PC-9 (cell line): Measurements from ENCODE around the gene RHO. TPM values are rescaled to one million over a fixed set of nuclear protein-coding genes. Genes with fewer than 3 reads are reported as not detected.

Experiments
- BruUV-seq: library from RNA; stranded (reverse); fragments of 400-500 nt; replicated peaks from 2 replicates; lab custom pipeline; 2021; lab: Mats Ljungman, UMichigan
- CTCF ChIA-PET: fragments of 300-600 bp; sonication (Branson Sonifier 250); formaldehyde crosslinking; loops from one replicate; lab custom pipeline; 2022; ENCODE audit warnings: antibody characterized with exemption; lab: Charles Lee
- POLR2A ChIA-PET: fragments of 300-600 bp; sonication (Branson Sonifier 250); formaldehyde crosslinking; loops from one replicate; lab custom pipeline; 2022; ENCODE audit warnings: antibody characterized with exemption; ENCODE audit not compliant: unreplicated experiment; lab: Charles Lee
- DNase-seq, 2 experiments: peaks; one replicate each; pipeline versions ENCODE4 v3.0.0 to v3.0.0-alpha.2; 2015 to 2022; ENCODE audit warnings: mixed read lengths in 1 of 2
- H2AFZ ChIP-seq: fragments of 200-600 bp; sonication (generic); 2 replicates; pipeline ENCODE4 v1.8.1; 2017; ENCODE audit warnings: antibody characterized with exemption
- H3F3A ChIP-seq: fragments of 200-600 bp; sonication (generic); 2 replicates; pipeline ENCODE4 v1.8.1; 2017; ENCODE audit warnings: antibody characterized with exemption, mild to moderate bottlenecking, low read depth; ENCODE audit not compliant: insufficient read depth
- H3K27ac ChIP-seq: fragments of 200-600 bp; sonication (generic); 2 replicates; pipeline ENCODE4 v1.6.1; 2016; ENCODE audit warnings: mixed run types
- H3K27me3 ChIP-seq: fragments of 200-600 bp; sonication (generic); 2 replicates; pipeline ENCODE4 v1.6.1; 2016; ENCODE audit warnings: low read depth, mixed run types; ENCODE audit not compliant: insufficient read depth
- H3K36me3 ChIP-seq: fragments of 200-600 bp; sonication (generic); 2 replicates; pipeline ENCODE4 v1.6.1; 2016; ENCODE audit warnings: low read depth, mixed run types
- H3K4me1 ChIP-seq: fragments of 200-600 bp; sonication (generic); replicated peaks from 2 replicates; pipeline ENCODE4 v1.6.1; 2016; ENCODE audit warnings: mixed run types; ENCODE audit not compliant: insufficient read depth
- H3K4me2 ChIP-seq: fragments of 200-600 bp; sonication (generic); 2 replicates; pipeline ENCODE4 v1.6.1; 2017; ENCODE audit warnings: mixed run types
- H3K4me3 ChIP-seq: fragments of 200-600 bp; sonication (generic); 2 replicates; pipeline ENCODE4 v1.6.1; 2016; ENCODE audit warnings: mixed run types
- H3K79me2 ChIP-seq: fragments of 200-600 bp; sonication (generic); 2 replicates; pipeline ENCODE4 v1.6.1; 2017; ENCODE audit warnings: low read depth, mixed run types
- H3K9me2 ChIP-seq: fragments of 200-600 bp; sonication (generic); 2 replicates; pipeline ENCODE4 v1.8.1; 2017; ENCODE audit warnings: mild to moderate bottlenecking; ENCODE audit not compliant: insufficient read depth
- H3K9me3 ChIP-seq: fragments of 200-600 bp; sonication (generic); 2 replicates; pipeline ENCODE4 v1.8.1; 2016; ENCODE audit warnings: low read depth; ENCODE audit not compliant: insufficient read depth
- H4K20me1 ChIP-seq: fragments of 200-600 bp; sonication (generic); 2 replicates; pipeline ENCODE4 v1.8.1; 2017; ENCODE audit not compliant: insufficient read depth
- EZH2 ChIP-seq: fragments of 200-600 bp; sonication (generic); IDR thresholded peaks from 2 replicates; pipeline ENCODE4 v1.8.0; 2017; ENCODE audit warnings: antibody characterized with exemption, low read depth
- intact Hi-C: fragments of 100-400 bp; cut with micrococcal nuclease; formaldehyde crosslinking; loops from one replicate; pipeline ENCODE4 v1.10.0; 2022; ENCODE audit not compliant: unreplicated experiment
- total RNA-seq: library from RNA; stranded (reverse); gene quantifications from 2 replicates; pipeline ENCODE4 v1.2.3, GENCODE V29; 2021
- TF ChIP-seq, protein P1 (sequence below): fragments of 200-600 bp; sonication (generic); conservative IDR thresholded peaks from 2 replicates; pipeline ENCODE4 v1.6.1; 2017; ENCODE audit warnings: mixed run types, antibody characterized with exemption, mild to moderate bottlenecking, moderate library complexity

The RHO gene
- total RNA-seq, 1 experiment from 2014 or later, result not detected

DNA sequence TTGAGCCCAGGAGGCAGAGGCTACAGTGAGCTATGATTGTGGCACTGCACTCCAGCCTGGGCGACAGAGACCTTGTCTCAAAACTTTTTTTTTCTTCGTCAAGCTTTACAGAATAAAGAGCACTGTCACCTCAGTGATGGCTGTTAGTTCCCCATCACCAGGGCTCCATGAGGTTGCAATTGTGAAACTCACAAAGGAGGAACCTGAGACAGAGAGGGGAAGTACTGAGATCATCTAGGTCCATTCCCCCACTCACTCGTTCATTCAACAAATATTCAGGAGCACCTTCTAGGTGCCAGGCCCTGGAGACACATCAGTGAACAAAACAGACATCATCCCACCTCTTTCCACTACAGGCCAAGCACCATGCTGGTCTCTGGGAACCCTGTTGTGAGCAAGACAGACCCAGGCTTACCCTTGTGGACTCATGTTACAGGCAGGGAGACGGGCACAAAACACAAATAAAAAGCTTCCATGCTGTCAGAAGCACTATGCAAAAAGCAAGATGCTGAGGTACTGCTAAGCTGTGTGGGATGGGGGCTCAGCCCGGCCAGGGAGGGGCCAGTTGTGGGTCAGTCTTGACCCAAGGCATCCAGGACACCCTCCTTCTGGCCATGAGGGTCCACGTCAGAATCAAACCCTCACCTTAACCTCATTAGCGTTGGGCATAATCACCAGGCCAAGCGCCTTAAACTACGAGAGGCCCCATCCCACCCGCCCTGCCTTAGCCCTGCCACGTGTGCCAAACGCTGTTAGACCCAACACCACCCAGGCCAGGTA, 2.1 kb upstream of the RHO start:
- Histone ChIP-seq H4K20me1 (no peaks in the 10 kb centered on the region), H3K4me3 (no peak overlapping the region), H3K4me2 (no peak overlapping the region), H3K27ac (no peak overlapping the region), H2AFZ (no peak overlapping the region), H3F3A (no peaks in the 10 kb centered on the region), H3K9me2 (no peaks in the 10 kb centered on the region), H3K9me3 (no peaks in the 10 kb centered on the region), H3K36me3 (no peaks in the 10 kb centered on the region), H3K4me1 (0 out of 2 replicates have a peak, but pooled peaks cover 5% of the 10 kb centered on the region), H3K79me2 (no peaks in the 10 kb centered on the region), H3K27me3 (no peaks in the 10 kb centered on the region)
- POLR2A ChIA-PET, result no interaction called here
- no TSS peak for BruUV-seq
- CTCF ChIA-PET, result no interaction called here
- TF ChIP-seq EZH2, result no peak
- TF ChIP-seq, protein P1, sequence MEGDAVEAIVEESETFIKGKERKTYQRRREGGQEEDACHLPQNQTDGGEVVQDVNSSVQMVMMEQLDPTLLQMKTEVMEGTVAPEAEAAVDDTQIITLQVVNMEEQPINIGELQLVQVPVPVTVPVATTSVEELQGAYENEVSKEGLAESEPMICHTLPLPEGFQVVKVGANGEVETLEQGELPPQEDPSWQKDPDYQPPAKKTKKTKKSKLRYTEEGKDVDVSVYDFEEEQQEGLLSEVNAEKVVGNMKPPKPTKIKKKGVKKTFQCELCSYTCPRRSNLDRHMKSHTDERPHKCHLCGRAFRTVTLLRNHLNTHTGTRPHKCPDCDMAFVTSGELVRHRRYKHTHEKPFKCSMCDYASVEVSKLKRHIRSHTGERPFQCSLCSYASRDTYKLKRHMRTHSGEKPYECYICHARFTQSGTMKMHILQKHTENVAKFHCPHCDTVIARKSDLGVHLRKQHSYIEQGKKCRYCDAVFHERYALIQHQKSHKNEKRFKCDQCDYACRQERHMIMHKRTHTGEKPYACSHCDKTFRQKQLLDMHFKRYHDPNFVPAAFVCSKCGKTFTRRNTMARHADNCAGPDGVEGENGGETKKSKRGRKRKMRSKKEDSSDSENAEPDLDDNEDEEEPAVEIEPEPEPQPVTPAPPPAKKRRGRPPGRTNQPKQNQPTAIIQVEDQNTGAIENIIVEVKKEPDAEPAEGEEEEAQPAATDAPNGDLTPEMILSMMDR, result no peak
- DNase-seq, result no peak
- intact Hi-C loops, result no loop called here

DNA sequence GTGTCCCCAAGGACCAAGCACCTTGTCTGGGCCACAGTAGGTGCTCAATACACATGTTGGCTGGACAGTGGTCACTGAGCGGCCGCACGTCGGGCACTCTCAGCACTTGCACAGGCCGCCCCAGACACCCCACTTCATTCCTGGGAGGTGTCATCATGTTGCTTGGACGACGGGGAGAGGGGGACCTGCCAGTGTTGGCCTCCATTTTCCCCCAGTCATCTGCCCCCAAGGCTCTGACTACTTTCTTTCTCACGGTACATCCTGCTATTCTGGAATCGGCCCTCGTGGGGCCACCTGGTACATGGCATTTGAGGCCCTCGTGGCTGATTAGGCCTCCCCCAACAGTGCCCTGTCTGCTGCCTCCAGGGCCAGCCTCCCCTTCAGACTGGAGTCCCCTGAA, 1.2 kb upstream of the RHO start:
- intact Hi-C loops, result no loop called here
- no peaks in the 10 kb centered on the region for H3K79me2 ChIP-seq
- H2AFZ ChIP-seq, result no peak overlapping the region
- 0 out of 2 replicates have a peak, but pooled peaks cover 5% of the 10 kb centered on the region for H3K4me1 ChIP-seq
- no TSS peak for BruUV-seq
- TF ChIP-seq, protein P1, result no peak
- no peak for TF ChIP-seq EZH2
- H3F3A ChIP-seq, result no peaks in the 10 kb centered on the region
- H3K27ac ChIP-seq, result no peak overlapping the region
- no peaks in the 10 kb centered on the region for H3K9me2 ChIP-seq
- no peaks in the 10 kb centered on the region for H3K36me3 ChIP-seq
- POLR2A ChIA-PET, result no interaction called here
- no peaks in the 10 kb centered on the region for H3K9me3 ChIP-seq
- no peak overlapping the region for H3K4me2 ChIP-seq
- no peak for DNase-seq
- no peaks in the 10 kb centered on the region for H3K27me3 ChIP-seq
- CTCF ChIA-PET, result interaction anchor here (0.6 kb wide), 1 partner anchor 69 kb away, joined by 3 read pairs; no protein-coding TSS in a partner anchor
- no peak overlapping the region for H3K4me3 ChIP-seq
- no peaks in the 10 kb centered on the region for H4K20me1 ChIP-seq

DNA sequence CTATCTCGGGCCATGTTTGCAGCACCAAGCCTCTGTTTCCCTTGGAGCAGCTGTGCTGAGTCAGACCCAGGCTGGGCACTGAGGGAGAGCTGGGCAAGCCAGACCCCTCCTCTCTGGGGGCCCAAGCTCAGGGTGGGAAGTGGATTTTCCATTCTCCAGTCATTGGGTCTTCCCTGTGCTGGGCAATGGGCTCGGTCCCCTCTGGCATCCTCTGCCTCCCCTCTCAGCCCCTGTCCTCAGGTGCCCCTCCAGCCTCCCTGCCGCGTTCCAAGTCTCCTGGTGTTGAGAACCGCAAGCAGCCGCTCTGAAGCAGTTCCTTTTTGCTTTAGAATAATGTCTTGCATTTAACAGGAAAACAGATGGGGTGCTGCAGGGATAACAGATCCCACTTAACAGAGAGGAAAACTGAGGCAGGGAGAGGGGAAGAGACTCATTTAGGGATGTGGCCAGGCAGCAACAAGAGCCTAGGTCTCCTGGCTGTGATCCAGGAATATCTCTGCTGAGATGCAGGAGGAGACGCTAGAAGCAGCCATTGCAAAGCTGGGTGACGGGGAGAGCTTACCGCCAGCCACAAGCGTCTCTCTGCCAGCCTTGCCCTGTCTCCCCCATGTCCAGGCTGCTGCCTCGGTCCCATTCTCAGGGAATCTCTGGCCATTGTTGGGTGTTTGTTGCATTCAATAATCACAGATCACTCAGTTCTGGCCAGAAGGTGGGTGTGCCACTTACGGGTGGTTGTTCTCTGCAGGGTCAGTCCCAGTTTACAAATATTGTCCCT, 1.2 kb downstream of the RHO start:
- no peaks in the 10 kb centered on the region for H3K9me2 ChIP-seq
- no peak overlapping the region for H3K27ac ChIP-seq
- H3K4me1 ChIP-seq, result peaks cover 11% of the 10 kb centered on the region
- DNase-seq, result no peak
- no peaks in the 10 kb centered on the region for H3K9me3 ChIP-seq
- no peaks in the 10 kb centered on the region for H4K20me1 ChIP-seq
- H3K4me3 ChIP-seq, result no peak overlapping the region
- H3K27me3 ChIP-seq, result no peaks in the 10 kb centered on the region
- intact Hi-C loops, result no loop called here
- BruUV-seq, result no TSS peak
- H3K79me2 ChIP-seq, result no peaks in the 10 kb centered on the region
- H3F3A ChIP-seq, result peaks cover 4% of the 10 kb centered on the region; the same call in 1 of the 2 replicates
- H3K36me3 ChIP-seq, result no peaks in the 10 kb centered on the region
- CTCF ChIA-PET, result no interaction called here
- no peak overlapping the region for H3K4me2 ChIP-seq
- no peak overlapping the region for H2AFZ ChIP-seq
- TF ChIP-seq EZH2, result no peak
- TF ChIP-seq, protein P1, result no peak
- POLR2A ChIA-PET, result no interaction called here
